Jurkat, Clone E6-1 (cell line): ENCODE measurements around the gene ZNF669.

ENCODE experiments used
- DNase-seq: peaks from one replicate; pipeline ENCODE4 v3.0.0-alpha.2; 2011; ENCODE audit warnings: low read depth, low spot score
- H3K4me3 ChIP-seq: 2 replicates; pipeline ENCODE4 v1.5.1; 2011; ENCODE audit warnings: mild to moderate bottlenecking, low read length, control low read depth, moderate library complexity

ZNF669 gene

GRCh38 chr1:247078258-247079140 lies 25.7 kb downstream of the ZNF669 start, which contains the start of gene ZNF670:
ZNF670 (minus strand) TSS chr1:247078811; CDS start chr1:247078596, 215 bp downstream.
- DNase-seq: peak; percentile 94
- peak within 1 kb of the TSS; percentile 88 for H3K4me3 ChIP-seq

- peak overlapping the region; percentile 88 for H3K4me3 ChIP-seq
- peak; percentile 34 for DNase-seq
Observed at GRCh38 chr1:247077876-247078257, 26.3 kb downstream of the ZNF669 start.

- H3K4me3 ChIP-seq: no peak overlapping the region
- no peak for DNase-seq
Observed at GRCh38 chr1:247077213-247077612, 26.9 kb downstream of the ZNF669 start.

GRCh38 chr1:247070645-247071044 lies 33.5 kb downstream of the ZNF669 start:
- DNase-seq: no peak

GRCh38 chr1:247064304-247064703 lies 39.9 kb downstream of the ZNF669 start:
- no peak for DNase-seq
- H3K4me3 ChIP-seq: no peak overlapping the region

More at GRCh38 chr1:247070645-247071044, 33.5 kb downstream of the ZNF669 start:
- H3K4me3 ChIP-seq: no peak overlapping the region

GRCh38 chr1:247060771-247061170 lies 43.4 kb downstream of the ZNF669 start:
- no peak for DNase-seq
- H3K4me3 ChIP-seq: no peak overlapping the region

- H3K4me3 ChIP-seq: no peak overlapping the region
Observed at GRCh38 chr1:247056071-247056470, 48.1 kb downstream of the ZNF669 start.

GRCh38 chr1:247054992-247055415 lies 49.2 kb downstream of the ZNF669 start:
- no peak overlapping the region for H3K4me3 ChIP-seq
- no peak for DNase-seq

More at GRCh38 chr1:247056071-247056470, 48.1 kb downstream of the ZNF669 start:
- no peak for DNase-seq
